Vagina (tissue), 2 donors: ENCODE data around the gene RUSC1.

Source experiments
- CTCF ChIP-seq, 3 experiments: fragments of 450-650 bp in 2 of 3; fragments of 200-600 bp in 1 of 3; sonication (generic) in 1 of 3; IDR thresholded peaks; one replicate each; pipeline ENCODE4 v1.5.1; 2017 to 2019; ENCODE audit warnings: antibody characterized with exemption in 3 of 3, mild to moderate bottlenecking in 2 of 3, moderate library complexity in 2 of 3
- POLR2AphosphoS5 ChIP-seq, 2 donors: sonication (generic); formaldehyde crosslinking; IDR thresholded peaks; one replicate each; pipeline ENCODE4 v1.9.0; 2017; ENCODE audit warnings: antibody characterized with exemption in 2 of 2, mild to moderate bottlenecking in 2 of 2, low read depth in 1 of 2; ENCODE audit not compliant: insufficient read depth in 1 of 2

DNA sequence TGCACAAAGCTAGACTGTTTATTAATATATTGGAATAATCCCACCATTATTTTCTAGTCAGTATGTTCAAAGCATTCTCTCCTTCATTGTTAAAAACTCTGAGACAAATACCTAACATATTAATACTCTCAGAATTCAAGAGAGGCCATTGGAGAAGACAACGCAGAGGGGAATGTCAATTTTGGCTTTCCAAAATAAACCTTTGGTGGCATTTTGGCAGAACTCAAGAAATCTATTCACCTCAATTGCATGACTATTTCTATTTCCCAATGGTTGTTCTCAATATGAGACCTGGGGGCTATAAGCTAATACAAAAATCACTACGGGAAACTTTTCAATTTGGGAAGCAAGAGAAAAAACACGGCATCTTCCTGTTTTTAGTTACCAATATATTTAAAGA is 58.5 kb downstream of the RUSC1 start:
- TF ChIP-seq CTCF (IDR thresholded peaks at IDR 0.05) (no peak), POLR2AphosphoS5 (IDR thresholded peaks at IDR 0.05; ENCODE audit: insufficient read depth in 1 of 2, low read depth in 1 of 2) (no peak)
